ENCODE measurements around the gene PRPSAP1.

Gene PRPSAP1

DNA sequence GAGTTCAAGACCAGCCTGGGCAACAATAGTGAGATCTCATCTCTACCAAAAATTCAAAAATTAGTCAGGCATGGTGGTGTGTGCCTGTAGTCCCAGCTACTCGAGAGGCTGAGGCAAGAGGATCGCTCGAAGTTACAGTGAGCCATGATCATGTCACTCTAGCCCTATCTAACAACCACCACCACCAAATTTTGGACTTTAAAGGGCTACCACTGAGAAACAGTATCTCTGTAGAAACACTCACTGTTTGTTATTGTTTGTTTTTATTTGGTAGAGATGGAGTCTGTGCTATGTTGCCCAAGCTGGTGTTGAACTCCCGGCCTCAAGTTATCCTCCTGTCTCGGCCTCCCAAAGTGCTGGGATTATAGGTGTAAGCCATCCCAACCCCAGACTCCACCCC lies 89.8 kb downstream of the PRPSAP1 start:
- DNase-seq = no peak

DNA sequence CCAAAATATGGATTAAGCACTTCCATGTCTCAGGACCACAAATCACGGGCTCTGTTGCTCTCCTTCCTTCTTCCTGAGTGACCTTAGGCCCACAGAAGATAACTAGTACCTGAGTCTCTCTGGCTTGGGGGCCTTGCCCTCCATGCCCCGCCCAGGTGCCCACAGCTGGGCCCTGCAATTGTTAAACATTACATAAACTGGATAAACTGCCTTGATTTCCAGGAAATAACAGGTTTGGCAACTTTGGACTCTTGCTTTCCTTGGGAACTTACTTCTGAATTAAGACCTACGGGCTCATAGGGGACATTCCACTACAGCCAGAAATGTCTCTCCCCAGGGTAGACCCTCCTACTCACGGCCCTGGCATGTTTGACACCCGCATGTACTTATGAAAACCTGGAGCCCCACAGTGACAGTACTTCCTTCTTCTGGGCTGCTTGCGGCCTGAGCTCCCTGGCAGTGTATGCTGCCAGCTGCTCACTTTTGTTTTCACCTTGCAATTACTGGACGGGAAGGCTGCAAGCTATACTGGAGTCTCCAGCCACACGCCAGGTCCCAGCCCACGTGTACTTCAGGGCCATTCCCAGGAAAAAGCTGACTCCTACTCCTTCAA lies 90.9 kb downstream of the PRPSAP1 start:
- DNase-seq = no peak

DNA sequence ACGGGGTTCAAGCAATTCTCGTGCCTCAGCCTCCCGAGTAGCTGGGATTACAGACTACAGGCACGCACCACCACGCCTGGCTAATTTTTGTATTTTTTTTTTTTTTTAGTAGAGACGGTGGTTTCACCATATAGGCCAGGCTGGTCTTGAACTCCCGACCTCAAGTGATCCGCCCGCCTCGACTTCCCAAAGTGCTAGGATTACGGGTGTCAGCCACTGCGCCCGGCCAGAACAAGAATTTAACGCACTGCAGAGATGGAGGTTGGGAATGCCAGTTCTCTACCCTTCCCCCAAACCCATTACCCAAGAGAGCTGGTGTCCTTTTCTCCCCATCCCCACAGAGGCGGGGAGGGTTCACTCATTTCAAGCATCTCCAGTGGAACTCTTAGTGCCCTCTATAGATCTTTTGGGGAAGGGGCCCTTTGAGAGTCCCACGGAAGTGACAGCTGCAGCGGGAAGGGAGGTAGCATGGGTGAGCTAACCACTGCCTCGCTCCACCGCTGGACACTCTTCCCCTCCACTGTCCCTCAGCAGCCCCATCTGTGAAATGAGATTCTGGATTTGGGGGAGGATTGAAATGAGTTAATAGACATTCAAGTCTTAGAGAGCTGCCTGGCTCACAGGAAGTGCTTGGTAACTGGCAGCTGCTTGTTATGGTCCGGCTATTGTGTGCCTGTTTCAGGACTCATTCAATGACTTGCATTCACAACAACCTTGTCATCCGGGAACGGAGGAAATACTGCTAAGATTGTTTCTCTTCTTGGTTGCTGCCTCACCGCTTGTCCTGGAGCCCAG lies 92.1 kb downstream of the PRPSAP1 start:
- no peak for DNase-seq

DNA sequence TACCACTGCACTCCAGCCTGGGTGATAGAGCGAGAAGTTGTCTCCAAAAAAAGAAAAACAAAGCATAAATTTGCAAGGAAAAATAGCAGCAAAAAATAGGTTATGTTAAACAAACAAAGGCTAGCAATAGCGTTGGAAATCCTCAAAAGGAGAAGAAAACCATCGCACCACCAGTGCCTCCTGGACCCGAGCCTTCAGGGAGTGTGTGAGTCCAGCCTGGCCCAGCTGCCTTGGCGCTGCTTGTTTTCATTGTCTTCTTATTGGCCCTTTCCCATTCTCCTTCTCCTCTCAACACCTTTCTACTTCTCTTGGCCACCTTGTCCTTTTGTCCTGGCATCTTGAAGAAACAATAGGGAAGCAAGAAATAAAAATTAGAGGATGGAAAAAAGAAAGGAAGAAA lies 93.0 kb downstream of the PRPSAP1 start:
- no peak for DNase-seq

DNA sequence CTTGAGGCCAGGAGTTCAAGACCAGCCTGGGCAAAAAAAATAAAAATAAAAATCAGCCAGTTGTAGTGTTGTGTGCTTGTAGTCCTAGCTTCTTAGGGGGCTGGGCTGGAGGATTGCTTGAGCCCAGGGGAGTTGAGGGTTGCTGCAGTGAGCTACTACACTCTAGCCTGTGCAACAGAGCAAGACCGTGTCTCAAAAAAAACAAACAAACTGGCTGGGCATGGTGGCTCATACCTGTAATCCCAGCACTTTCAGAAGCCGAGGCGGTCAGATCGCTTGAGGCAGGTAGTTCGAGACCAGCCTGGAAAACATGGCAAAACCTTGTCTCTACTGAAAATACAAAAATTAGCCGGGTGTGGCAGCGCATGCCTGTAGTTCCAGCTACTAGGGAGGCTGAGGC lies 93.5 kb downstream of the PRPSAP1 start:
- DNase-seq = no peak
